ENCODE data around the gene FGD6.

DNA sequence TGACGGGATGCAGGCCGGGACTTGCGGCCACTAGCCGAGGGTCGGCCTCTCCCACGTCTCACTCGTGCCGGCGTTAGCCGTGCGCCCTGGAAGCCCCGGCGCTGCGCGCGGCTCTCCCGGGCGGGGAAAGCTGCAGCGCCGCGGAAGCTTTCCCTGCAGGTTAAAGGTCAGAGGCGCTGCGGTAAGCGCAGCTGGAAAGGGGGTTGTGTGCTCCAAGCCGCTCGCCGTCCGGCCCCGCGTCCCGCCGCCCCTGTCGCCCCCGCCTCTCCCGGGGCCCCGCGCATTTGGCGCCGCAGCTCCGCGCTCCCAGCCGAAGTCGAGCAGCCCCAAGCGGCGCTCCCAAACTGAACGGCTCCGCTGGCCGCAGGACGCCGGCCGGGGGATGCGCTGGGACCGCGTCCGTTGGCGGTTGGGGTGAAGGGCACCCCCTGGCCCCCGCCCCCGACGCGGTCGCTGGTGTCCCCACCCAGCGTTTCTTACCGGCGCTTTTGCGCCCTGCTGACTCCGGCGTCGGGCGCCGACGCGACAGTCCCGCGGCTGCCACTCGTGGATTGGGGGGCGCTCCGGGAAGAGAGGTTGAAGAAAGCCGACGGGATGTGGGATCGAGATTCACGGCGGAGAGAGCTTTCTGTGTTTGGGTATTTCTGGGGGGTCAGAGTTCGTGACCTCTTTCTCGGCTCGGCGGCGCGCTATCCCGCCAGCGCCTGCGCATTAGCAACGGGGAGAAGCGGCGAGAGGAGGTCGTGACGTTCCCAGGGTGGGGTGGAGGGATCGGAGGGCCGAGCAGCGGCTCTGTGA lies 144.2 kb downstream of the FGD6 start, which contains the start of gene NR2C1:
- TF ChIP-seq, protein P1, sequence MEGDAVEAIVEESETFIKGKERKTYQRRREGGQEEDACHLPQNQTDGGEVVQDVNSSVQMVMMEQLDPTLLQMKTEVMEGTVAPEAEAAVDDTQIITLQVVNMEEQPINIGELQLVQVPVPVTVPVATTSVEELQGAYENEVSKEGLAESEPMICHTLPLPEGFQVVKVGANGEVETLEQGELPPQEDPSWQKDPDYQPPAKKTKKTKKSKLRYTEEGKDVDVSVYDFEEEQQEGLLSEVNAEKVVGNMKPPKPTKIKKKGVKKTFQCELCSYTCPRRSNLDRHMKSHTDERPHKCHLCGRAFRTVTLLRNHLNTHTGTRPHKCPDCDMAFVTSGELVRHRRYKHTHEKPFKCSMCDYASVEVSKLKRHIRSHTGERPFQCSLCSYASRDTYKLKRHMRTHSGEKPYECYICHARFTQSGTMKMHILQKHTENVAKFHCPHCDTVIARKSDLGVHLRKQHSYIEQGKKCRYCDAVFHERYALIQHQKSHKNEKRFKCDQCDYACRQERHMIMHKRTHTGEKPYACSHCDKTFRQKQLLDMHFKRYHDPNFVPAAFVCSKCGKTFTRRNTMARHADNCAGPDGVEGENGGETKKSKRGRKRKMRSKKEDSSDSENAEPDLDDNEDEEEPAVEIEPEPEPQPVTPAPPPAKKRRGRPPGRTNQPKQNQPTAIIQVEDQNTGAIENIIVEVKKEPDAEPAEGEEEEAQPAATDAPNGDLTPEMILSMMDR (IDR thresholded peaks at IDR 0.05): no peak
- peak in 2 of 3 donors; percentile 52 to 53 for TF ChIP-seq POLR2AphosphoS5 (IDR thresholded peaks at IDR 0.05)
- no peak for TF ChIP-seq POLR2A (IDR thresholded peaks at IDR 0.05)

Measured in breast epithelium (tissue), 3 donors.